Measurements from ENCODE around the gene SORCS2.
"Not testable (repeated sequence)": the region's sequence is repeated elsewhere in the genome, so short reads cannot be mapped to it uniquely, and the experiment has no call there.

The SORCS2 gene

DNA sequence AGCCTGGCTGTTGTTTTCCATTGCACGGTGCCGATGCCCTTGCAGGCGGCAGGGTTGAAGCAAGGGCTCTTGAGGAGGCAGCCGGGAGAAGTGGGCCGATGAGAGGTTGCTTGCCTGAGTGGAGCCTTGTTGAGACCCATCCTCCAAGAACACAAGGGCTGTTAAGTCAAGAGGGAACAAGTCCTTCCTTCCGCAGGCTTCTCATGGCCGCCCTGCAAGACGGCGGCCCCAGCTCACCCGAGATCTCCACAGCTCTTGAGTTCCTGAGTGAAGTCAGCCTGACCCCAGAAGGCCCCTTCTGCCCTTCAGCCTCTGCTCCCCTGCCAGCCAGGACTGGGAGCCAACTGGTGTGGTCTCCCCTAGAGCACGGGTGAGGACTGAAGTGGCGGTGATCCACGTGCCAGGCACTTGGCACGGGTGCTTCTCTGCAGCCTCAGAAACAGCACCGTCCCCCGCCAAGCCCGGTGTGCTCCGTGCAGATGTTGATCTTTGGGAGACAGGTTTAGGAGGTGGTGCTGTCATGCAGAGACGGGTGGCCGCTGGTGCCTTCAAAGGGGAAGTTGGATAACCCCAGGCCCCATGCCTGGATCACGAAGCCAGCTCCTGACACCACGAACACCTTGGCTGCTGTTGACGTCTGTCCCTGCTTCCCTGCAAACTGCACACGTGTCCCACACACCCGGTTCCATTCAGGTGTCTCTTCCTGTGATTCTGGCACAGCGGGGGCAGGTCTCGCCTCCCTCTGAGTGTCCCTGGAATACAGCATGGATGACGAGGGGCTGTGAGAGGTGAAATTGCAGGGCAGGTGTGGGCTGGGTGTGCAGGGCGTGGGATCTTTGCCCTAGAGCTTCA is 406.8 kb downstream of the SORCS2 start:
- DNase-seq = no peak

GRCh38 chr4:7600247-7600646 is 407.9 kb downstream of the SORCS2 start:
- DNase-seq = no peak

- DNase-seq = not testable (repeated sequence)
Observed at GRCh38 chr4:7602166-7602565, 409.8 kb downstream of the SORCS2 start.

GRCh38 chr4:7607156-7607910 is 415.0 kb downstream of the SORCS2 start:
- DNase-seq = peak; percentile 82

- DNase-seq = no peak
Observed at GRCh38 chr4:7608046-7608445, 415.7 kb downstream of the SORCS2 start.

DNA sequence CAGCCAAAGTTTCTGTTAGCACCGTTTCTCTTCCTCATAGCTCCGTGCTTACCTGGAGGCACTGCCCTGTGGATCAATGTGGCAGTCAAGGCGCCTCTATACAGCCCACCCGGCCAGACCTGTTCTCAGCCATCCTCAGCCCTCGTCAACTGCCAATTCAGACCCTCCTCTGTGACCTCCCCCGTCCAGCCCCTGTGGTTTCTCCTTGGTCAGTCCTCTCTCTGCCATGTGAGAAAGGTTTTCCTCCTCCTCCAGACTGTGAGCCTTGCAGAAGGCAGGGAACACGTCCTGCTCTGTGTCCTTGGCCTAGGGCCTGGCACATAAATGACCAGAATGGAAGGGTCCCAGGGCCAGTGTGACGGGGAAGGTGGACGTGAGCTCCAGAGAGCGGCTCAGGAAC is 417.0 kb downstream of the SORCS2 start:
- DNase-seq = no peak

GRCh38 chr4:7610022-7610670 is 417.8 kb downstream of the SORCS2 start:
- no peak for DNase-seq

- DNase-seq = no peak
Observed at GRCh38 chr4:7610841-7611240, 418.5 kb downstream of the SORCS2 start.

DNA sequence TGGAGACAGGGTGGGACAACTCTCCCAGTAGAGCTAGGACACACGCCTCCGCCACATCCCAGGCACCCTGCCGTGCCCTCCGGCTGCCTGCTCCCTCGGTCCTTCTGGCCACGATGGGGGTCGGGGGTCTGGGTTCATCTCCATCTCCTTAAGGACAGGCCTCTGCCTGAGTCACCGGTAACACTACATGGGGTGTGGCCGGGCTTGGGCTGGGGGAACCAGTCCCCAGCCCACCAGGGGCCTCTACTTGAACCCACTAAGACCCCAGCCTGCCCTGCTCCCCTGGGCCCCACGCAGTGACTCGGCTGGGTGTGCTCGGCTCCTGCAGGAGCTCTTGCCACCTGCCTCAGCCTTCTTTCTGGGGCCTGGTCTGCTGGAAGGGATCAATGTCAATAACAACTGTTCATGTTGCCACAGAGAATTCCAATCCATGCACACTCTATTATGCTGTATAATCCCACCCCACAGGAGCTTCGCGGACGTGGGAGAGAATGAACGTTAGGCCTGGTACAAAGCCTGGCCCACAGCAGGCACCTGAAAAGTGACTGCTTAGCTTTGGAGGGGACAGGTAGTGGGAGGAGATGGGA is 420.1 kb downstream of the SORCS2 start:
- DNase-seq = no peak

DNA sequence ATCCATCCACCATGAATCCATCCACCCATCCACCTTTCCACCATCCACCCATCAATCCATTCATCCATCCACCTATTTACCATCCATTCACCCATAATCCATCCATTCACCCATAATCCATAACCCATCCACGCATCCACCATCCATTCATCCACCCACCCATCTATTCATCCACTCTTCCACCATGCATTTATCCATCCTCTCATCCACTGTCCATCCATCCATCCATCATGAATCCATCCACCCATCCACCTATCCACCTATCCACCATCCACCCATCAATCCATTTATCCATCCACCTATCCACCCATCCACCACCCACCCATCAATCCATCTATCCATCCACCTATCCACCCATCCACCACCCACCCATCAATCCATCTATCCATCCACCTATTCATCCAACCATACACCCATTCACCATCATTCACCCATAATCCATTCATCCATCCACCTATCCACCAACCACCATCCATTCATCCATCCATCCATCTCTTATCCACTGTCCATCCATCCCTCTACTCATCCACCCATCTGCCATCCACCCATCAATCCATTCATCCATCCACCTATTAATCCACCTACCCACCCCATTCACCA is 422.1 kb downstream of the SORCS2 start:
- DNase-seq = no peak

DNA sequence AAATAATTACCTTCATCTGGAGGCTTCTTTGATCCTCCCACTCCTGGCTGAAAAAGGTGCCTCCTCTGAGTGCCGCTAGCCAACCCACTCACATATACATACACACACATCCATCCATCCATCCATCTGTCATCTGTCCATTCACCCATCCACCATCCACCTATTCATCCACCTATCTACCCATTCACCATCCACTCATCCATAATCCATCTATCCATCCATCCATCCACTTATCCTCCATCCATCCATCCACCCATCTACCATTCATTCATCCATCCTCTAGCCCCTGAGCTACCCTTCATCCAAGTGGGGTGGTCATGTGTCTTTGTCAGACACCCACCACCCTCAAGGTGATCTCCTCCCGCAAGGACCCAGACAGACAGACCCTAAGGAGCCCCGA is 423.9 kb downstream of the SORCS2 start:
- DNase-seq = no peak

- no peak for DNase-seq
Observed at GRCh38 chr4:7618361-7618760, 426.0 kb downstream of the SORCS2 start.

DNA sequence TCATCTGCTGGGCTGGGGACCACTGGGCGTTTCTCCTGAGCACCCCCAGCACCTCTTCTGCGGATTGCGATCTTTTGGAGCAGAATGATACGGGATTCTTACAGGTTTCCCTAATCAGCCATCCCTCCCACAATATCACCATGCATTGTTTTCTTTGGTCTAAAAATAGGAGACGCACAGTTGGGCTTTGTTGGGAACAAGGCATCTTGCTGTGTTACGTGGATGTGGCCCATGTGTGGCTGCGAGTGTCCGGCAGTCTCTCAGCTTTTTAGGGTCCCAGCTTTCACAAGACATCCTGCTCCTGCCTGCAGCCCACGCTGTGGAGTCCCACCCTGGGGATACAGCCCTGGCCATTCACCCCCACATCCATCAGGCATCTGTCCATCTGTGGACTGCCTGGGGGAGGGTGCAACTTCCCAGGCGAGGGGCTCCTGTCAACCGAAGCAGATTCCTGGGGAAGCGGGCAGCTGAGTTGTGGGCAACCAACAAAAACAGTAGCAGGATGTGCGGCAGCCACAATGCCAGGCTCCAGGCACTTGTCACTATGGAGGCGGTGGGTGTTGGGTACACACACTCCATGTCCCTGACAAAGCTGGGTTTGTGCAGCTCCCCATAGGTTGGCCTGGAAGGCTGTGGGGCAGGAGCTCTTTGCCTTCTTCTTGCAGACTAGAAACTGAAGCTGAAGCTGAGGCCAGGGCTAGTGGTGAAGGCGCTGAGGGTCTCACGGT is 427.9 kb downstream of the SORCS2 start:
- DNase-seq = no peak

DNA sequence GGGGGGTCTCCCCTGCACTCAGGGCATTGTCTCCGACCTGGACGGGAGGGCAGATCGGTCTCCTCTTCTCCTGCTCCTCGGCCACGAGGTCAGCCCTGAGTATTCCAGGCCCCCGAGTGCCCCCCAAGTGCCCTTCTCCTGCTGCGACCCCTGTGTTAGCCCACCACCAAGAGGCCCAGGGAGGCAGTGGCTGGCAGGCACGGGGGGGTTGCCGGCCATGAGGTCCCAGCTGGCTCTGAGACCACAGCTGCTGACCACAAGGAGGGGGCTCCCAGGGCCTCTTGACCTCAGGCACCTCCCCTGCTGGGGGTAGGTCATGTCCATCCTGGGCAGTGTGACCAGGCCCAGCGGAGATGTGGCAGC is 428.5 kb downstream of the SORCS2 start:
- no peak for DNase-seq

DNA sequence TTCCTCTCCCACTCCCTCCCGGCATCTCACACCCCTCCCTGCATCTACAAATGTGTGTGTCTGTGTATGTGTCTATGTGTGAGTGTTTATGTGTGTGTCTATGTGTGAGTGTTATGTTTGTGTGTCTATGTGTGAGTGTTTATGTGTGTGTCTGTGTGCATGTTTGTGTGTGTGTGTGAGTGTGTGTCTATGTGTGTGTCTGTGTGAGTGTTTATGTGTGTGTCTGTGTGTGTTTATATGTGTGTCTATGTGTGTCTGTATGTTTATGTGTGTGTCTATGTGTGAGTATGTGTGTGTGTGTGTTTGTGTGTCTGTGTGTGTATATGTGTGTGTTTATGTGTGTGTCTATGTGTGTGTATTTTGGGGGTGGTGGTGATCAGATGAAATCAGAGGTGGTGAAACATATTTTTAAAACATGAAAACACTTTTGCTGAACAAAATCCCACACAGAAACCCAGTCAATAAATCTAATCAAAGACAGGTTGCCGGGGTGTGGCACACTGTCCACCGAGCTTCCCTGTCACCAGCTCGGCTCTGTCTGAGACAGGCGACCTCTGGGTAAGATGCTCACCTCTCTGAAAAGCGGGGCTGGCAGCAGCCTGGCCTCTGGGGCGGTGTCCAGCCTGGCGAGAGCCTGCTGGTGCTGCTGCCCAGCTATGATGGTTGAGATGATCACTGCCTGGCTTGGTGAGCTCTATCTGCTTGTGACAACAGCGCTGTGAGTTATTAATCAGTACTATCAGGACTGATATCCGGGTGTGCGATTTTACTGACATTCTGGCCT is 429.1 kb downstream of the SORCS2 start:
- DNase-seq = no peak

- no peak for DNase-seq
Observed at GRCh38 chr4:7622371-7622770, 430.0 kb downstream of the SORCS2 start.

DNA sequence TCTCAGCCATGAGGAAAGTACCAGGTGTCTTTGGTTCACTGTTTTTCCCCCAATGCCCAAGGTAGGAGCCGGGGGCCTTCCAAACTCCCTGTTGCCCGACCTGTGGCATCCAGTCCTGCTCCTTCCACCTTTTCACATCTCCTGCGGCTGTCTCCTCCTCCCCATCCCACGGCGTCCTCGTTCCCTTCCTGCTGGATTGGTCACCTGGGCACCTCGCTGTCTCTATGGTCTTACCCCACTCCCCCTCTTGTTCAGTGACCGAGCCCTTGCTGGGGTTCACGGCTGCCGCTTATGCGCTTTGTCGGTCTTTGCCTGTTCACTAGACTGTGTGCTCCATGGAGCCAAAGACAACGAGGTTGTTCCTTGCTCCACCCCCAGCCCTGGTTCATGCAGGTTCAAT is 431.1 kb downstream of the SORCS2 start:
- no peak for DNase-seq

DNA sequence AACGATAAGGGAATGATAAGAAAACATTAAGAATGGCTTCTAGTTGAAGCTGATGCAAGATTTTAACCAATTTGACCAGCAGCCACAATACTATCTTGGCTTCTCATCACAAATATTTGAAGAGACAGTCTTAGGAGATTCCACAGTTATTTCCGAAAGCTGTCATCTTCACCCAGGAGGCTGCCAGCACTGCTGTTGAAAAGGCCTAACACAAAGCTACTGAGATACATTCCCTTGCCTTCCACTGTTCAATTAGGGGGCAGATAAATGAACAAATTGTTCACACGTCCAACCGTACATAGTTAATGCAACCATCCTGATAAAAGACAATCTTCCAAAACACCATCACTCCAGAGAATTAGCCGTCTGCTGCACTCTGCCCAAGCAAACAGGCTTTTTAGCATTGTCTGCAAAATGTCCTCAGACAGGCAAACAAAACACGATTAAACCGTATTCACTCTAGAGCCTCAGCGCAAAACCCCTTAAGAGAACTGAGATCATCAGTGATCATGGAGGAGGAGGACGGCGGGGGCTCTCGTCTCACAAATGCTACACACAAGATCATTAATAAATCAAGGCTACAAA is 432.1 kb downstream of the SORCS2 start:
- DNase-seq = peak; percentile 47

DNA sequence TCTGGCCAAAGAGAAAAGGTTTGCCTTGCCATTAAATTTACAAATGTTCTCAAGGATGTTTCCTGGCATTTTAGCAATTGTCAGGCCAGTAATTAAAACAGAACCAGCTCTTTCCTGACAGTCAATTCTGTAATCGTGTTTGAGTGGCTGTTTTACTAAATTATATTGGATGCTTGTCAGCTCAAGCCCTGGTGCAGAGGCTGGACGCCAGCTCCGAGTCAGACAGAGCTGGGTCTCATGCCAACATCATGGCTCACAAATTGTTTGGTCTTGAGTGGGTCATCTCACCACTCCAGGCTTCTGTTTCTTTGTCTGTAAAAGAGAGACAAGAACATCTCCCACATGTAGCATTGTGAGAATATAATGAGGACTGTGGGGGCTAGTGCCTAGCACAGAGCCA is 432.7 kb downstream of the SORCS2 start:
- peak; percentile 47 for DNase-seq

DNA sequence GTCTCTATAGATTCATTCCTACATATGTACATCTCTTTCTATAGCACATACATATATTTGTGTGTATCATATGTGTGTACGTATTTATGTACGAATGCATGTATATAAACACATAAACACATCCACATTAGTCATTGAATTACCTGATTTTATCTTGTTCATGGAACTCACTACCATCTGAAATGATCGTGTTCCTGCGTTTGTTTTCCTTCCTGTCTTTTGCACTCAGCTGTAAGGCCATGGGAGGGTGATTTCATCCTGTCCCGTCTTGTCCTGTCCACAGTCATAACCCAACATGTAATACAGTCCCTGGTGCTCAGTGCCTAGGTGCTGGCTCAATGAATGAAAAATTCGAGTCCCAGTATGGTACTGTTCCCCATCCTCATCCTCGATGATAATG is 434.2 kb downstream of the SORCS2 start:
- no peak for DNase-seq
